GM20000 (cell line): ENCODE data around the gene KIF1B.

Source experiments
- DNase-seq: peaks from one replicate; pipeline ENCODE4 v3.0.0; 2012; ENCODE audit warnings: low spot score
- TF ChIP-seq, protein P1 (sequence below): IDR thresholded peaks from 2 replicates; pipeline ENCODE4 v1.5.1; 2012; ENCODE audit warnings: mild to moderate bottlenecking, control low read depth; ENCODE audit errors: extremely low read depth, missing control alignments

KIF1B gene

DNA sequence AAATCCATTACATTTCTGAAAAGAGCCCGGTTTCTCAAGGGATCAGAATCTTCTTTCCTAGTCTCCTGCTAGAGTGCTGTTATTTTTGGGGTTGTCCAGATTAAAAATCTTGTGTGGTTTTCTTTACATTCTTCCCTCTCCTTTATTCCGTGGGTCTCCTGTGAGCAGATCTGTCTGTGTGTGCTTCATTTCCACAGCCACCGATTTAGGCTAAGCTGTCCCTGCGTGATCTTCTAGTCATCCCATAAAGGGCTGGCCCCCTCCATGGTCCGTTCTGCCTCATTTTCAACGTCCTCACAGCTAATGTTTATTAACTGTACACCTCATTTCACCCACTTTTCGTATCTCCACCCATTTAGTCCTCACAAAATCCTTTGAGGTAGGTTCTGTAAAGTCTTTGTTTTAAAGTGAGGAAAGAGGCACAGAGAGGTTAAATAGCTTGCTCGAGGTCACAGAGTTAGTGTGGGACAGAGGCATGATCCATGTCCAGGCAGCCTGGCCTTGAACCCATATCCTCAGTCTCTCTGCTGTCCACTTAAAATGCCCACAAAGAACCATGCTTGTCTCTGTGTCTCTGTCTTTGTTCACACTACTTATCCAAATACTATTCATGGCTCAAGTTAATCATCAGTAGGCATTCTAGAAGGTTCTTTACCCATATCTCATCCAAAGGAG, 38.2 kb upstream of the KIF1B start:
- DNase-seq, result no peak
- TF ChIP-seq, protein P1, sequence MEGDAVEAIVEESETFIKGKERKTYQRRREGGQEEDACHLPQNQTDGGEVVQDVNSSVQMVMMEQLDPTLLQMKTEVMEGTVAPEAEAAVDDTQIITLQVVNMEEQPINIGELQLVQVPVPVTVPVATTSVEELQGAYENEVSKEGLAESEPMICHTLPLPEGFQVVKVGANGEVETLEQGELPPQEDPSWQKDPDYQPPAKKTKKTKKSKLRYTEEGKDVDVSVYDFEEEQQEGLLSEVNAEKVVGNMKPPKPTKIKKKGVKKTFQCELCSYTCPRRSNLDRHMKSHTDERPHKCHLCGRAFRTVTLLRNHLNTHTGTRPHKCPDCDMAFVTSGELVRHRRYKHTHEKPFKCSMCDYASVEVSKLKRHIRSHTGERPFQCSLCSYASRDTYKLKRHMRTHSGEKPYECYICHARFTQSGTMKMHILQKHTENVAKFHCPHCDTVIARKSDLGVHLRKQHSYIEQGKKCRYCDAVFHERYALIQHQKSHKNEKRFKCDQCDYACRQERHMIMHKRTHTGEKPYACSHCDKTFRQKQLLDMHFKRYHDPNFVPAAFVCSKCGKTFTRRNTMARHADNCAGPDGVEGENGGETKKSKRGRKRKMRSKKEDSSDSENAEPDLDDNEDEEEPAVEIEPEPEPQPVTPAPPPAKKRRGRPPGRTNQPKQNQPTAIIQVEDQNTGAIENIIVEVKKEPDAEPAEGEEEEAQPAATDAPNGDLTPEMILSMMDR, result no peak

DNA sequence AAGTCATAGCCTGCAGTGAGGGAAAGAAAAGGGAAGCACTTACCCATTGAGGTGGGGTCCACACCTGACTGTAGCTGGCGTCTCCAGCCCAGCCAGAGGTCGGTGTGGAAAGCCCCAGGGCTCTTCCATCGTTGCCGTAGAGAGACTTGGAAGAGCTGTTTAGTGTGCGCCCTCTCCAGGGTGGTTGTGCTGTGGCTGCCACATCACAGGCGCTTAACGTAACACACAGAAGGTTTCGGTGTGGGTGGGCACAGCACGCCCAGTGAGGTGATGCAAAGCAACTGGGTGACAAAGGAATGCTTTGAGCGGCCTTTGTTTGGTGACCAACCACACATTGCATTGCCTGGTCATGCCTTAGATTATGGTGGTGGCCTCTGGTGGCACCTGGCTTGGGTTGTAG, 36.8 kb upstream of the KIF1B start:
- peak; percentile 28 for DNase-seq

DNA sequence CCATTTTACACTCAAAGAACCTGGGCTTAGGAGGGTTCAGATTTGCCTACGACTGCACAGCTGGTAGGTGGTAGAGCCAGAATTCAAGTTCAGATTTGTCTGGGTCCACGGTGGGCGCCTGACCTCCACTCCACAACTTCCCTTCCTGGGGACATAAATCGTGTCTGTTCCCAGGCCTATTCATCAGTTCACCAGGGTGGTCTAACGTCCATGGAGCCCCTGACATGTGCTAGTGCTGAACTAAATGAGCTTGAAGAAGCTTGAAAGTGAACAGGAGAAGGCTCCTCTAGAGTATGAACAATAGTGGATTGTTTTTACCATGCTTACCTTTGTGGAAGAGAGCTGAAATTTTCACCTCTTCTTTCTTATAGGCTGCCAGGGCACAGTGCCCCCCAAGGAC, 32.5 kb upstream of the KIF1B start:
- no peak for DNase-seq
- TF ChIP-seq, protein P1, result no peak

More for the DNA sequence above, 36.8 kb upstream of the KIF1B start:
- TF ChIP-seq, protein P1, result no peak

- TF ChIP-seq, protein P1, result no peak
- no peak for DNase-seq
Measured at GRCh38 chr1:10178597-10179405, 31.6 kb upstream of the KIF1B start.

DNA sequence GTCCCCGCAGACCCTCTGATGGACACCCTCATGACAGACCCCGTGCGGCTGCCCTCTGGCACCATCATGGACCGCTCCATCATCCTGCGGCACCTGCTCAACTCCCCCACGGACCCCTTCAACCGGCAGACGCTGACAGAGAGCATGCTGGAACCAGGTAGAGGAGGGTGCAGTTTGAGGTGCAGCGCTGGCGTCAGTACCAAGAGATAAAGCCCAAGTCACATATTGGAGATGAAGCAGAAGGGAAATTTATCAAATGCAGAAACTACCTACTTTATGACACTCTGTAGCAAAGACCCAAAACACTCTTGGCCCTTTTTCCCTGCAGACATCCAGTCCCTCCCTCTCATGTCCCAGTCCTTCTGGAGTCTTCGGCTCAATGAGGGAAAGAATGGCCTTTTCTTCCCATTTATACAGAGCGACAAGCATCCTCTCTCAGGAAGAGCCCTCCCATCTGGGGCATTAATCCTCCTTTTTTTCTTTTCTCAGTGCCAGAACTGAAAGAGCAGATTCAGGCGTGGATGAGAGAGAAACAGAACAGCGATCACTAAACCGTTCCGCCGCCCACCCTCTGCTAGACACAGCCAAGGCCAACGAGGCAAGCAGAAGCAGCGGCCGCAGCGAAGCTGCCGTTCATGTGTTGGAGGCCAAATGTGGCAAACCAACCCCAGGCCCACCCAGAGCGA, 30.8 kb upstream of the KIF1B start:
- DNase-seq, result no peak
- TF ChIP-seq, protein P1, result no peak

DNA sequence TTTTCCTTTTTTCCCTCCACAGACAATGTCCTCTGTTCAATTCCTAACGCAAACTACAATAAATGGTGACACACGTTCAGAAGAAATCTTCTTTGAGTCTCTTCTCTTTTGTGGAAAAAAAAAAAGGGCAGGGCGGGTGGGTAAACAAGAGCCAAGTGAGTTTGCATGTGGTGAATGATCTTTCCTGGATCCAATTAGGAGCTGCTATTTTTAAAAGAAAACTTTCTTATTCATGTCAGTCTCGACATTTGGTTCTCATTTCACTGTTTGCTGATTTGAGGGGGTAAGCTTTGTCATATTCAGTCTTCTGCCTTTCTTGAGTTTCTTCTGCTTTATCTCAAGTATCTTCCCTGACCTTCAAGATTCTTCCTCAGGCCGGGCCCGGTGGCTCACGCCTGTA, 29.2 kb upstream of the KIF1B start:
- TF ChIP-seq, protein P1, result no peak
- DNase-seq, result no peak

DNA sequence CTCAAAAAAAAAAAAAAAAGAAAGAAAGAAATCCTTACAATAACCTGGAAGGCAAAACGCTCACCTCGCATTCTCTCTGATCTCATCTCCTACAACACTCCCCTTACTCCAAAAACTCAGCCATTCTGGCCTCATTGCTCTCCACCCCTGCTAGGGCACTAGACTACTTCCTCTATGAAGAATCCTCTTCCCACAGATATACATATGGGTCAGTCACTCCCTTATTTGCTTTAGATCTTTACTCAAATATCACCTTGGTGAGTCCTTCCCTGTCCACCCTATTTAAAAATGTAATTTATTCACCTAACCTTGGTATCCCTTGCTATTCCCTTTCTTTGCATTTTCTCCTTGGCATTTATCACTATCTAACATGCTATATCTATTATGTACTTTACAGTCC, 24.6 kb upstream of the KIF1B start:
- TF ChIP-seq, protein P1, result no peak
- no peak for DNase-seq
